Fibroblast of skin of right biceps (primary cell): ENCODE measurements around the gene POLD2.

ENCODE experiments used
- DNase-seq: peaks from one replicate; pipeline ENCODE4 v3.0.0-alpha.2; 2013

The POLD2 gene

DNA sequence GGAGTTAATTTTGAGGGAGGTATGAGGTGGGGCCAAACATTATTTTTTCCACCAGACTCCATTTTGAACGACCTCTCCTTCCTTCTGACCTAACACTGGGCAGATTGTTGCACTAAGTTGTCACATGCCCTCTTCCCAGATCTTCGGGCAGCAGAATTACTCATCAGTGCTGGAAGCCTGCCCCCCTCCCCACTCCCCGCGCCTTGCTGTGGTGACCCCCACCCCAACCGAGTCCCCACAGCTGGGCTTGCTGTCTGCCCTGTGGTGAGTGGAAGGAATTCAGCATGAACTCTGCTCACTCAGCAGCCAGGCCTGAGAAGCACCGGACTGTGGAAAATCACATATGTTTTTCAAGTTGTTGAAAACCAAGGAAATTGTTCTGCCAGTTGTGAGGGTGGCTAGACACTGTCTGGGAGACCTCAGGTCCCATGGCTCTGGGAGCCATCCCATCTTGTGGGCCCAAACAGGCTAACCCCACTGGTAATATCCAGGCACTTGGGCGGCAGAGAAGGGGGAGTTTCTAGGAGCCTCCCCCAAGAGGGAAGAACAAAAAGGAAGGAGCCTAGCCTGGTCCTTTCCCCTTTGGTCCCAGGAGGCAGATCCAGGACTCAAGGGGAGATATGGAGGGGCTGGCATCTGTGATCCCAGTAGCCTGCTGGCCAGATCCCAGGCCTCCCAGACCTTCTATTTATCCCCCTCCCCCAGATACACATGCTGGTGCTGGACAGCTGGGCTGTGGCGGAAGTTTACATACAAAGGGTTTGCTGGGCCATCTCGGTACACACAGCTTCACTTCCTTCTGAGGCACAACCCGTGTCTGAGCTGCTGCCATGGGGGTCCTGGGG lies 22.7 kb downstream of the POLD2 start:
- DNase-seq, result peak; percentile 68

DNA sequence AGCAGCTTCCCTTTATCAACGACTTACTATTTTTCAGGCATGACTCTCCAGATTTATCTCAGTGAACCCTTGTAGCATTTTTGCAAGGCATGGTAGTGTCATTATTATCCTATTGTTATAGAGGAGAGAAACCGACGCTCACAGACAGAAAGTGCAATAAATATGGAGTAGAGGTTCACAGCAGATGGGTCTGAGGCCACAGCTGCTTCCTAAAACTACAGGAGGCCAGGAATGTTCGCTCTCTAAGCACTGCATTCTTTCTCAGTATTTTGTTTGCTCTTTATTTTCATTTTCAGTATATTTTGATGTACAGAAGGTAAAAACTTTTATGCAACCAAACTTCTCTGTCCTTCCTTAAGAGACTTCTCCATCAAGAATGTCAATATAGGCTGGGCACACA lies 23.7 kb downstream of the POLD2 start:
- no peak for DNase-seq

DNA sequence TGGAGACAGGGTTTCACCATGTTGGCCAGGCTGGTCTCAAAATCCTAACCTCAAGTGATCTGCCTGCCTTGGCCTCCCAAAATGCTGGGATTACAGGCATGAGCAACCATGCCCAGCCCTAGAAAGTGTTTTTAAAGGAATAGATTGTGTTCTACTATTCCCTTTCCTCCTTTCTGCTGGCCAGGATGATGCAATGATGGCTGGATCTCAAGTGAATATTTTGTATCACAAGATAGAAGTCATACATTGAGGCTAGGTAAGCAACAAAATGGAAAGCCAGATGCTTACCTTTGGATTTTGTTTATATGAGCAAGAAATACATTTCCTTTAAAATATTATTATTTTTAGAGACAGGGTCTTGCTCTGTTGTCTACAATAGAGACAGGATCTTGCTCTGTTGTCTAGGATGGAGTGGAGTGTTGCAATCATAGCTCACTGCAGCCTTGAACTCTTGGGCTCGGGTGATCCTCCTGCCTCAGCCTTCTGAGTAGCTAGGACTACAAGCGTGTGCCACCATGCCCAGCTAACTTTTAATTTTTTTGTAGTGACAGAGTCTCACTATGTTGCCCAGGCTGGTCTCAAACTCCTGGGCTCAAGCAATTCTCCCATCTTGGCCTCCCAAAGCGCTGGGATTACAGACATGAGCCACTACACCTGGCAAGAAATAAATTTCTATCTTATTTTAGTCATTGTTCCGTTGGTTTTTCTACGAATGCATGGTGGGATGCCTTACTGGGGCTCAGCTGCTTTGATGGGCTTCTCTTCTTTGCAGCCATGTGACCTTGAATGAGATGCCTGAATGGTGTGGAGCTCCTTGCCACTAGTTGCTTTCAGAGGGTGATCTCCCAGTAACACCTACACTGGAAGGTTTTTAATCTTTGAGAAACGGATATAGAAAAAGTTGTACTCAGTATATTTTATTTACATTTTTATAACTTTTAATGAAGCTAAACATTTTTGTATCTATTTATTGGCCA lies 25.0 kb downstream of the POLD2 start:
- no peak for DNase-seq

- DNase-seq, result no peak
Observed at GRCh38 chr7:44097064-44097932, 26.1 kb downstream of the POLD2 start.

DNA sequence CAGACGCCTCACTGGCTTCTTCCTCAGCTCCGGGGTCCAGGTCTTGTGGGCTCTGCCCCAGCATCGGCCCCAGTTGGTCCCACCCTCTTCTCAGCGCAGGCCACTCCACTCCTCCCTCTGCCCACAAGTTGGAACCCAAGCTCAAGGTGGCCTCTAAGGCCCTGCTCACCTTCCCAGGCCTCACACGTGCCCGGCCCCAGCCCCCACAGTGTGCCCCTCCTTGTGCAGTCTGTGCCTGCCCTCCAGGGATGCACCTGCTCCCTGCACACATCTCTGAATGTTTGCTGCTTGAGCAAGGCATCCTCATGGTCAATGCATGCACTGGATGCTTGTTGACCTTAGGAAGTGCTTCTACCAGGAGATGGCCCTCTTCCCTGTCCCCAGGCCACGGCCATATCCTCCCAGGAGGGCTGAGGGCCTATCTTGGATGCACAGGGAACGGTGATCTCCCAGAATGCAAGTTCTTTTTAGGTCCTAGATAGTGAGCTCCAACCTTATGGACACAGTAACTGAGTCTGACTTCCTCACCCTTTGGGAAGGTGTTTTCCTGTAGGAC lies 26.9 kb downstream of the POLD2 start:
- no peak for DNase-seq

- no peak for DNase-seq
Observed at GRCh38 chr7:44095781-44096180, 27.6 kb downstream of the POLD2 start.

DNA sequence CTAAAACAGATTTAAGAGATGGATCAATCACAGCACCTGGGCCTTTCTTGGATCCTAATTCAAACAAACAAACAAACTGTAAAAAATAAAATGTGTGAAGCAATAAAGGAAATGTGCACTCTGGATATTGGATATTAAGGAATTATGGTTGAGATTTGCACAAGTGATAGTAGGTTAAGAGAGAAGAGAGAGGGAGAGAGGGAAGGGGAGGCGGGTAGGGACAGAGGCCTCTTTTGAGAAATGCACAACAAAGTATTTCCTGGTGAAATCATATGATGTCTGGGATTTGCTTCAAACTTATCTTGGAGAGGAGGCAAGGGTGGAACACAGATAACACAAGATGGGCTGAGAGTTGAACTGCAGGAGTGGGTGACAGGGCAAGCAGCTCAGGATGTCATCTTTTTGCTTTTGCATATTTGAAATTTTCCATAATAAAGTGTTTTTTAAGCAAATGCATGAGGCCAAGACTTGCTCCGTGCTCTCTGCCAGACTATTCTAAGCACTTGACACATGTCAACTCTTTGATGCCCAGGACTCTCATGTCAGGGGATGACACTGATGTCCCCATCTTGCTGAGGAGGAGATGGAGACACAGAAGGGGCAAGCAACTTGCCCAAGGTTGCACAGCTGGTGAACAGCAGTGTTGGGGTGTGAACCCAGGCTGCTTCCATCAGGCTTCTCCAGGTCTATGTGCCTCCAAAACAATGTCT lies 28.3 kb downstream of the POLD2 start:
- no peak for DNase-seq

DNA sequence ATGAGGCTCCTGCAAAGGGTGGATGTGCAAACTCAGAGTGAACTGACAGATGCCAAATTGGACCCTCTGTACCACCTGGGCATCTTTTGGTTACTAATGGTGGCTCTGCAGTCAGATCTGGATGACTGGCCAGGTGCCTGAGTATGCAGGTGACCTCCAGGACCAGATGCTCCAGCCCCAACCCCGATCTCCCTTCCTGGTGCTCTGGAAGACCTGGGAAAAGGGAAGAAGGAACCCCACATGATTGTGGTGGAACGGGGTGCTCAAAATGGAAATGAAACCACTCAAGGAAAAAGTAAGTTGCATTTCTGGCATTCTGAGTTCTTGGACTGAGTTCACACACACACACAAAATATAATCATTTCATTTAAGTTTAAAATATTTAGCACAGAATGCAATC lies 29.0 kb downstream of the POLD2 start:
- DNase-seq, result no peak

- DNase-seq, result no peak
Observed at GRCh38 chr7:44093102-44093641, 30.2 kb downstream of the POLD2 start.

- peak; percentile 93 for DNase-seq
Observed at GRCh38 chr7:44087911-44088838, 35.2 kb downstream of the POLD2 start.

GRCh38 chr7:44086627-44087026 lies 36.7 kb downstream of the POLD2 start:
- DNase-seq, result no peak

DNA sequence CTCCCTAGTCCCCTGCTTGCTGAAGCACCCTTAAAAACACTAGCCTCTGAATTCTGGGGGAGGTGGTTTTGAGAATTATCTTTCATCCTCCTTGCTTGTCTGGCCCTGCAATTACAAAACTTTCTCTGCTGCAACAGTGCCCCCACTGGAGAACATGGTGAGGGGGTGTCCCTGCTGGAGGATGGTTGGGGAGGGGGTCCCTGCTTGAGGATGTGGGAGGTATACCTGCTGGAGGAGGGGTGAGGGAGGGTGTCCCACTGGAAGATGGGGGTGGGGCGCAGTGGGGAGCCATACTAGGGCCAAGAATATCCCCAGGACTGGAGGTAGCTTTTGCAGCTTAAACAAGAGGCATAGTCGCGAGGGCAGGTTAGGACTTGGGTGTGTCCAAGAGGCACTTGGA lies 37.8 kb downstream of the POLD2 start:
- no peak for DNase-seq

DNA sequence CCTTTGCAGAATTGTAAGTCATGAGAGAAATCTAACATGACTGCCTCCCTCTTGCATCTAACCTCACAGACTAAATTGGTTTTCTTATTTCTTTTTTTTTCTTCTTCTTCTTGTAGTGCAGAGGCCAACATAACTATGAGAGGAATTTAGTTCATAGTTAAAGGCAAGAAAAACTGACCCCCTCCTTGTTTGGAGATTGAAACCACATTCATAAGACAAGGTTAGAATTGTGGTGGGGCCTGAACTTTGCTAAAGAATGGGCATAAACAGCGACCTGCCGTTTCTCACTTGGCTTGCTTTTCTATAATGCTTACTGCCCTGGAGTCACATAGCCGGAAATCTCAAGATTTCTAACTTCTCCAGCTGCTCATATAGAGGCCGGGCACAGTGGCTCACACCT lies 38.6 kb downstream of the POLD2 start:
- peak; percentile 40 for DNase-seq

- DNase-seq, result no peak
Observed at GRCh38 chr7:44083796-44084195, 39.6 kb downstream of the POLD2 start.

DNA sequence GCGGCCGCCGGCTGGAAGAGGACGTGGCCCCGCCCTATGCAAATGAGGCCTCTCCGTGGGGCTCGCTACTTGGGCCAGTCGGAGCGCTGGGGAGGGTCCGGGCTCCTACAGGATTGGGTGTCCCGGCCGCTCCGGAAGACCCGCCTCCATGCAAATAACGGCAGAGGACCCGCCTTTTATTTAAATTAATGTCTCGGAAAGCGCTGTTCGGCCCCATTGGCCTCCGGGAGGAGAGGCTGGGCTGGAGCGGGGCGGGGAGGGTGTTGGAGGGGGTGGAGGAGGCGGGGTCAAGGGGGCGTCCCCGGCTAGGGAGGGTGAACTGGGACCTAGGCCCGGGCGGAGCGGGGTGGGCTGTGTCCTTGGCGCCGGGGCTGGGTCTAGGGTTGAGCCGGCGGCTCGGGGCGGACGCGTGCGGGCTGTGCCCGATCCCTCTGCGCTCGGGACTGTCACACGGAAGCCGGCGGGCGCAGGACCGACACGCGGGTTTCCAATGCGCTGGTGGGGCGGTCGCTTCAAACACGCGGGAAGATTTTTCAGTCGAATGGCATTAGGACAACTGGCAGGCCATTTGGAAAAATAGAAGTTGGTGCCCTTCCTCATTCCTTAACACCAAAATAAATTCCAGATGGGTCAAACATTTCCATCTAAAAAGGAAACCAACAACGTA lies 40.7 kb downstream of the POLD2 start:
- DNase-seq, result peak; percentile 100

- DNase-seq, result no peak
Observed at GRCh38 chr7:44081266-44081748, 42.0 kb downstream of the POLD2 start.

- no peak for DNase-seq
Observed at GRCh38 chr7:44080686-44081265, 42.6 kb downstream of the POLD2 start.

DNA sequence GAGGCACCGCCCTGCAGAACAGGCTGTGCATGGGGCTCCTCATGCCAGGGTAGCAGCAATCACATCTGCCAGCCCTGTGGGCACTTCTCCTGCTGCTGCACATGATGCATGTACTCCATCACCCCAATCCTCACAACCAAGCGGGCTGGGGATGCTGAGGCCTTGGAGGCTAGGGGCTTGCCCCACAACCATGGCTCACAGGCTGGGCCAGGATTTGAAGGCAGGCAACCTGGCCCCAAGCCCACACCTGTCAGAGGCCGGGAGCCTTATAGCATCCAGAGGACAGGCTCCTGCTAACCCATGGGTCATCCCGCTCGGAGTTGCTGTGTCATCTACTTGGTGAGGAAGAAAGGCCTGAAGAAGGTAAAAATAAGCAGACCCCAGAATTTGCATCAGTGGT lies 43.2 kb downstream of the POLD2 start:
- no peak for DNase-seq

- no peak for DNase-seq
Observed at GRCh38 chr7:44079331-44080021, 43.9 kb downstream of the POLD2 start.
